ENCODE data around the gene KCNIP1.

- TF ChIP-seq, protein P1, sequence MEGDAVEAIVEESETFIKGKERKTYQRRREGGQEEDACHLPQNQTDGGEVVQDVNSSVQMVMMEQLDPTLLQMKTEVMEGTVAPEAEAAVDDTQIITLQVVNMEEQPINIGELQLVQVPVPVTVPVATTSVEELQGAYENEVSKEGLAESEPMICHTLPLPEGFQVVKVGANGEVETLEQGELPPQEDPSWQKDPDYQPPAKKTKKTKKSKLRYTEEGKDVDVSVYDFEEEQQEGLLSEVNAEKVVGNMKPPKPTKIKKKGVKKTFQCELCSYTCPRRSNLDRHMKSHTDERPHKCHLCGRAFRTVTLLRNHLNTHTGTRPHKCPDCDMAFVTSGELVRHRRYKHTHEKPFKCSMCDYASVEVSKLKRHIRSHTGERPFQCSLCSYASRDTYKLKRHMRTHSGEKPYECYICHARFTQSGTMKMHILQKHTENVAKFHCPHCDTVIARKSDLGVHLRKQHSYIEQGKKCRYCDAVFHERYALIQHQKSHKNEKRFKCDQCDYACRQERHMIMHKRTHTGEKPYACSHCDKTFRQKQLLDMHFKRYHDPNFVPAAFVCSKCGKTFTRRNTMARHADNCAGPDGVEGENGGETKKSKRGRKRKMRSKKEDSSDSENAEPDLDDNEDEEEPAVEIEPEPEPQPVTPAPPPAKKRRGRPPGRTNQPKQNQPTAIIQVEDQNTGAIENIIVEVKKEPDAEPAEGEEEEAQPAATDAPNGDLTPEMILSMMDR (IDR thresholded peaks at IDR 0.05), result no peak
- TF ChIP-seq POLR2AphosphoS5 (IDR thresholded peaks at IDR 0.05), result no peak
These were observed 212.6 kb downstream of the KCNIP1 start for GRCh38 chr5:170716396-170716795.

Data from transverse colon (tissue), 4 donors.